GM10266 (cell line): ENCODE results near the gene AHNAK.

ENCODE experiments used
- DNase-seq: peaks from one replicate; pipeline ENCODE4 v3.0.0; 2012; ENCODE audit errors: extremely low spot score
- TF ChIP-seq, protein P1 (sequence below): IDR thresholded peaks from 2 replicates; pipeline ENCODE4 v1.5.1; 2012; ENCODE audit warnings: mild to moderate bottlenecking, low read depth; ENCODE audit not compliant: control insufficient read depth, insufficient read depth; ENCODE audit errors: missing control alignments

The AHNAK gene

DNA sequence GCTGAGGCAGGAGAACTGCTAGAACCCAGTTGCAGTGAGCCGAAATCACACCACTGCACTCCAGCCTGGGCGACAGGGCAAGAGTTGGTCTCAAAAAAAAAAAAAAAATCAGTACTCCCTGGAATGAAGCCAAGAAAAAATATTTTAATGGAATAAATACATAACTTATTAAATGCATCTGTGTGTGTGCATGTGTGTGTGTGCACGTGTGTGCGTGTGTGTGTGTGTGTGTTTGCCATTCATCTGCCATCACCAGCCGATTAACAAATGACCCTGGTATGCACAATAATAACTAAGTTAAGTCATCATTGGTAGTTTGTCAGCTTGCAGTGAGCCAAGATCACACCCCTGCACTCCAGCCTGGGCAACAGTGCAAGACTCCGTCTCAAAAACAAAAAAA, 162.8 kb downstream of the AHNAK start:
- DNase-seq = no peak

More for the DNA sequence above, 162.8 kb downstream of the AHNAK start:
- TF ChIP-seq, protein P1, sequence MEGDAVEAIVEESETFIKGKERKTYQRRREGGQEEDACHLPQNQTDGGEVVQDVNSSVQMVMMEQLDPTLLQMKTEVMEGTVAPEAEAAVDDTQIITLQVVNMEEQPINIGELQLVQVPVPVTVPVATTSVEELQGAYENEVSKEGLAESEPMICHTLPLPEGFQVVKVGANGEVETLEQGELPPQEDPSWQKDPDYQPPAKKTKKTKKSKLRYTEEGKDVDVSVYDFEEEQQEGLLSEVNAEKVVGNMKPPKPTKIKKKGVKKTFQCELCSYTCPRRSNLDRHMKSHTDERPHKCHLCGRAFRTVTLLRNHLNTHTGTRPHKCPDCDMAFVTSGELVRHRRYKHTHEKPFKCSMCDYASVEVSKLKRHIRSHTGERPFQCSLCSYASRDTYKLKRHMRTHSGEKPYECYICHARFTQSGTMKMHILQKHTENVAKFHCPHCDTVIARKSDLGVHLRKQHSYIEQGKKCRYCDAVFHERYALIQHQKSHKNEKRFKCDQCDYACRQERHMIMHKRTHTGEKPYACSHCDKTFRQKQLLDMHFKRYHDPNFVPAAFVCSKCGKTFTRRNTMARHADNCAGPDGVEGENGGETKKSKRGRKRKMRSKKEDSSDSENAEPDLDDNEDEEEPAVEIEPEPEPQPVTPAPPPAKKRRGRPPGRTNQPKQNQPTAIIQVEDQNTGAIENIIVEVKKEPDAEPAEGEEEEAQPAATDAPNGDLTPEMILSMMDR = no peak
